Large intestine (tissue), 3 donors: Measurements from ENCODE around the gene GPR78. TPM values are rescaled to one million over a fixed set of nuclear protein-coding genes. Genes with fewer than 3 reads are reported as not detected.

Experiments
- DNase-seq, 2 donors: peaks; one replicate each; pipeline versions ENCODE4 v3.0.0 to v3.0.0-alpha.2; 2013
- H3K27ac ChIP-seq: one replicate; pipeline ENCODE4 v1.5.1; 2013; ENCODE audit warnings: low read length
- H3K27me3 ChIP-seq: 2 replicates; pipeline ENCODE4 v1.6.1; 2013; ENCODE audit warnings: low read length; ENCODE audit not compliant: control insufficient read depth, insufficient read depth
- H3K36me3 ChIP-seq: 2 replicates; pipeline ENCODE4 v1.6.1; 2013; ENCODE audit warnings: low read length; ENCODE audit not compliant: control insufficient read depth, insufficient read depth
- H3K4me1 ChIP-seq: one replicate; pipeline ENCODE4 v1.6.1; 2013; ENCODE audit warnings: low read length; ENCODE audit not compliant: control insufficient read depth, insufficient read depth
- H3K4me3 ChIP-seq: one replicate; pipeline ENCODE4 v1.5.1; 2013; ENCODE audit warnings: low read length
- H3K9me3 ChIP-seq: one replicate; pipeline ENCODE4 v1.6.1; 2013; ENCODE audit warnings: mild to moderate bottlenecking, low read depth, low read length, moderate library complexity; ENCODE audit not compliant: control insufficient read depth
- WGBS: methylation state at CpG from one replicate; pipeline ENCODE4 v1.1.5; 2013; ENCODE audit warnings: low lambda C conversion rate; ENCODE audit not compliant: insufficient coverage; 5-methylcytosine and 5-hydroxymethylcytosine counted together
- polyA plus RNA-seq: library from polyadenylated mRNA; unstranded; fragments of 120-200 nt; gene quantifications from one replicate; pipeline ENCODE4 v1.2.1, GENCODE V29; 2013

The GPR78 gene
- polyA plus RNA-seq, 1 donor = 0.09 TPM

DNA sequence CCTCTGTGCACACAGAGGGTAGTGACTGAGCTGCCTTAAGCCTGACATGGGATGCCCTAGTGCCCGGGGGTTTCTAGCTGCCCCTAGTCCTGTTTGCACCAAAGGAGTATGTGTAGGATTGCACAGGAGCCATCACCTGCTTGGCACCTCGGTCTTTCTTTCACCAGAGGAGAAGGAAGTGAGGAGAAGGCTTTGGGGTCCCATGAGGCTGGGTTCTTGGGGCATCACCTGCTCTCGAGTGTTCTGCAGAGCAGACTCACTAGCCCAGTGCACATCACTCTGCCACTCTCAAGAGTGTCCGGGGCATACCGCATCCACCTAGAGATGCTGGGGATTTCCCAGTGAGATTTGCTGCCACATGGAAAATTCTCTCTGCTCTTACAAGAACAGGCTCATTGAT is 40.5 kb upstream of the GPR78 start:
- WGBS = no CpG with 5 or more reads among the region's 5 CpGs
- DNase-seq = no peak
- H3K27me3 ChIP-seq = no peaks in the 10 kb centered on the region

DNA sequence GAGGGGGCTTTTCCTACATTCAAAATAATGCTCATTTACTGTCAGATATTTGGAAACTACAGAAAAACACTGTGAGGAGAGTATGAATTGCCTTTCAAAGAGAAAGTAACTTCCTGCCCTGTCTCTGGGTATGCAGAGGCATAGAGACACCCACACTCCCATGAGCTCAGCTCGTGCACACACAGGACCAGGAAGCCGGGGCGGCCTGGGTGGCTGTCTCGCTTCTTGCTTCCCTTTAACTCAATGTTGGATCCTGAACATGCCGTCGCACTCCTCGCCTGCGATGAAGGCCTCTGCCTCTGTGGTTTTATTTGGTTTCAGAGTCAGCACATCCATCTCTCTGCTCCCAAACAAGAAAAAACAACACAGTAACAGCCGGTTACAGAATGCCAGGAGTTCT is 40.1 kb upstream of the GPR78 start:
- Histone ChIP-seq H3K27me3 (peaks cover under 1% of the 10 kb centered on the region), H3K9me3 (no peaks in the 10 kb centered on the region), H3K4me3 (no peak overlapping the region), H3K36me3 (no peaks in the 10 kb centered on the region), H3K27ac (no peak overlapping the region), H3K4me1 (peaks cover 7% of the 10 kb centered on the region)
- 90% methylated on average over 2 of the region's 9 CpGs for WGBS
- no peak for DNase-seq

More for the DNA sequence above, 40.5 kb upstream of the GPR78 start:
- no peak overlapping the region for H3K4me3 ChIP-seq
- no peaks in the 10 kb centered on the region for H3K36me3 ChIP-seq
- peaks cover 7% of the 10 kb centered on the region for H3K4me1 ChIP-seq
- no peak overlapping the region for H3K27ac ChIP-seq
- no peaks in the 10 kb centered on the region for H3K9me3 ChIP-seq

DNA sequence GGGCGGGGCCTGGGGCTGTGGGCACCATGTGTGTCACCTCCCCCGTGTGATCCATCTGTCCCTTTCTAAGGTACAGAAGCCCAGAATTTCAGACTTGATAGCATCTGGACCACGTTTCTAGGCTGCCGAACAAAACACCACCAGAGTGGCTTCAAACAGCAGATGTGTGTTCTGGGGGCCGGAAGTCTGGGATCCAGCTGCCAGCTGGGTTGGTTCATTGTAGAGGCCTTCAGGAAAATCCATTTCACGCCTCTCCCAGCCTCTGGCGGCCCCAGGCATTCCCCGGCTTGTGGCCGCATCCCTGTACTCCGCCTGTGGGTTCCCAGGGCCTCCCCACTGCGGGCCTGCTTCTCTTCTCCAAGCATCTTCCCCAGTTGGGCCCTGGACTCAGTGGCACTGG is 39.6 kb upstream of the GPR78 start:
- Histone ChIP-seq H3K27ac (no peak overlapping the region), H3K4me3 (no peak overlapping the region), H3K36me3 (no peaks in the 10 kb centered on the region), H3K4me1 (peaks cover 7% of the 10 kb centered on the region), H3K9me3 (no peaks in the 10 kb centered on the region), H3K27me3 (peaks cover 3% of the 10 kb centered on the region)
- no peak for DNase-seq
- no CpG with 5 or more reads among the region's 11 CpGs for WGBS

DNA sequence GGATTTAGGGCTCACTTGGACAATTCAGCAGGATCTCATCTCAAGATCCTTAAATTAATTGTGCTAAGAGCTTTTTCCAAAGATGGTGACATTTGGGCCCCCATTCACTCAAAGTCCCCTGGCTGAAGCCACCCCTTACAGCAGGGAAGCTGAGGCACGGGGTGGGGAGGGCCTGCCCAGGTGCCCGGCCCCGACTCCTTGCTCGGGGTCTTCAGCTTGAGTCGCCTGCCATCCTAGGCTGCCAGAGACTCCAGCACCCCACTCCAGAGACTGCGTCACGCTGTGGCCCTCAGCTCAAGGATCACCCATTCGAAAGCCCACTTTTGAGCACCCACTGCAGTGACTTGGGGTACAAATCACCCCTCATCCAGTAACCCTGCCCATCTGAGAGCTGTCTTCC is 39.2 kb upstream of the GPR78 start:
- Histone ChIP-seq H3K4me3 (no peak overlapping the region), H3K4me1 (peaks cover 7% of the 10 kb centered on the region), H3K36me3 (no peaks in the 10 kb centered on the region), H3K27ac (no peak overlapping the region), H3K9me3 (no peaks in the 10 kb centered on the region), H3K27me3 (peaks cover 3% of the 10 kb centered on the region)
- DNase-seq = no peak
- no CpG with 5 or more reads among the region's 8 CpGs for WGBS

DNA sequence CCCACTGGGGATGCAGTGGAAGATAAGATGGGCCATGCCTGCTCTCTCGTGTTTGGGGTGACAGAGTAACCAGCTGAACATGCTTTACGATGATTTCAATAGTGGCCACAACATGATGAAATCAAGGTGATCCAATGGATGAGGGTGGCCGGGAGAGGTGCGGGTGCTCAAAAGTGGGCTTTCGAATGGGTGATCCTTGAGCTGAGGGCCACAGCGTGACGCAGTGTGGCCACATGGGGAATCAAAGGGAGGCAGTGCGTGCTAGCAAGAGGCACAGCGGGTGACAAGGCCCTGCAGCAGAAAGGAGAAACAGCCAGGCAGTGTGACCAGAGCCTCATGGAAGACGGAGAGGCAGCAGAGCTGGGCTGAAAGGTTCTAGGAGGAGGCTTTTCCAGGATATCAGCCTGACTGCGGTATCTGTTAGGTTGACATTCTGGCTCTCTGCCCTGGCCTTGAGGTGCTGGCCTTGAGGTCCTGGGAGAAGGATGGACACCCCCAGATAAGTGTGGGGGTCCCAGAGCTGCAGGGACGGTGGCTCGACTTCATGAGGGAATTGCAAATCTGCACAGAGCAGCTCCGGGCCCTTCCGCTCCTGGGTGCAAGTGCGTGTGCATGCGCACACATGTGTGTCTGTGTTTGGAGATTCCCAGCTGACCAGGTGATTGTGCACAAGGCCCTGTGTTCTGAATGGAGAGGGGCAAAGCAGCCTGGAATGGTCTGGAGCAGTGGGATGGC is 38.0 kb upstream of the GPR78 start:
- DNase-seq = no peak
- WGBS = 100% methylated on average over 2 of the region's 17 CpGs
- no peaks in the 10 kb centered on the region for H3K9me3 ChIP-seq
- no peak overlapping the region for H3K4me3 ChIP-seq
- H3K27me3 ChIP-seq = peaks cover 3% of the 10 kb centered on the region
- no peaks in the 10 kb centered on the region for H3K36me3 ChIP-seq
- no peak overlapping the region for H3K27ac ChIP-seq
- H3K4me1 ChIP-seq = peaks cover 2% of the 10 kb centered on the region

DNA sequence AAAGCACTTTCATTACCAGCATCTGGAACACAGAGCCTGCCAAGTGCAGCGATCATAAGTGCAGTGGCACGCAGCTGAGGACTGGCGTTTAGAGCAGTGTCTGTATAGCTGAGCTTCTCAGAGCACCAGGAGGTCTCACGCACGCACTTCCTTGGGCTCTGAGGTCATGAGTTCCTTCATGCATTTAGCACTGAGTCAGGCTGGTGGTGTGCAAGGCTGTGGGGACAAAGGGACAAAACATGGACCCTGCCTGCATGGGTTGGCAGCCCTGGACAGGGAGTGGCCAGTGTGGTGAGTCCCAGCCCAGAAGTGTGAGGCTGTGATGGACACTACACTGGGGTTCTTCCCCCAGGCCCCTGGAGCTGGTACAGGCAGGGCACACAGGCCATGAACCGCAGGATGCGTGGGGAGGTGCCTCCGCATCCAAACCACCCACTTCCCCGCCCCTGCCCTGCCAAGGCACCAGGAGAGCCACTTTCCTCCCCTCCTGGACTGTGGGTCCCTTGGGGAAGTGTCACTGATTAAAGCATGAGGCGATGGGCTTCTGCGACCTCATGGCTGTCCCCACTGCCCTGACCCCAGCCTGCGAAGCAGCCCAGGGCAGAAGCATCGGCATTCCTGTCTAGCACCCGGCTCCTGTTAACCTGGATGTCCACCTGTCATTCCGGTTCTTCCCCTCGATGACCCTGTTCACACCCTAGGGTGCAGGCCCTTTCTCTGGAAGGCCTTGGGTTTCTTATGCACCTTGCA is 37.2 kb upstream of the GPR78 start:
- no peaks in the 10 kb centered on the region for H3K36me3 ChIP-seq
- peaks cover 3% of the 10 kb centered on the region for H3K27me3 ChIP-seq
- no peaks in the 10 kb centered on the region for H3K4me1 ChIP-seq
- no peak overlapping the region for H3K27ac ChIP-seq
- H3K9me3 ChIP-seq = no peaks in the 10 kb centered on the region
- WGBS = no CpG with 5 or more reads among the region's 16 CpGs
- H3K4me3 ChIP-seq = no peak overlapping the region
- DNase-seq = no peak

DNA sequence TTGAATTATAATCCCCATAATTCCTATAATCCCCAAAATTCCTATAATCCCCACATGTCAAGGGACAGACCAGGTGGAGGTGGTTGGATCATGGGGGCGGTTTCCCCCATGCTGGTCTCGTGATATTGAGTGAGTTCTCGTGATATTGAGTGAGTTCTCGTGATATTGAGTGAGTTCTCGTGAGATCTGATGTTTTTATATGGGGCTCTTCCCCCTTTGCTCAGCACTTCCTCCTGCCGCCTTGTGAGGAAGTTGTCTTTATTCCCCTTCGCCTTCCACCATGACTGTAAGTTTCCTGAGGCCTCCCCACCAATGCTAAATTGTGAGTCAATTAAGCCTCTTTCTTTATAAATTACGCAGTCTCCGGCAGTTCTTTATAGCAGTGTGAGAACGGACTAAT is 36.6 kb upstream of the GPR78 start:
- Histone ChIP-seq H3K4me3 (no peak overlapping the region), H3K36me3 (no peaks in the 10 kb centered on the region), H3K27me3 (peaks cover 3% of the 10 kb centered on the region), H3K27ac (no peak overlapping the region), H3K4me1 (no peaks in the 10 kb centered on the region), H3K9me3 (peaks cover 2% of the 10 kb centered on the region)
- 80% methylated on average over 1 of the region's 10 CpGs for WGBS
- DNase-seq = no peak

DNA sequence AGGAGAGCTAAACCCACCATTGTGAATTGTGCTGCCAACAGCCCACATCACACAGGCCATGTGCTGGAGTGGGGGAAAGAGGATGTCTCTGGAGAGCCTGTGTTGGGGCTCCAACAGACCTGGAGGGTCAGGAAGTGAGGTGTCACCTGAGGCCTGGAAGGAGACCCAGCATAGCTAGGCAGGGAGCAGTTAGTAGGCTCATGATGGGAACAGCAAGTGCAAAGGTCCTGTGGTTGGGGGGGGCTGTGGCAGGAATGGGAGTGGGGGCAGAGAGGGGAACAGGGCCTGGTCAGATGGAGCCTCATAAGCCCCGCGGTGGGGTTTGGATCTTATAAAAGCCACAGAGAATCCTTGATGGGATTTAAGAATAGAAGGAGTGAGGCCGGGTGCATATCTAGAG is 35.9 kb upstream of the GPR78 start:
- H3K27ac ChIP-seq = no peak overlapping the region
- no CpG with 5 or more reads among the region's 3 CpGs for WGBS
- no peaks in the 10 kb centered on the region for H3K36me3 ChIP-seq
- peaks cover 3% of the 10 kb centered on the region for H3K9me3 ChIP-seq
- H3K4me1 ChIP-seq = no peaks in the 10 kb centered on the region
- peaks cover 3% of the 10 kb centered on the region for H3K27me3 ChIP-seq
- no peak for DNase-seq
- no peak overlapping the region for H3K4me3 ChIP-seq

DNA sequence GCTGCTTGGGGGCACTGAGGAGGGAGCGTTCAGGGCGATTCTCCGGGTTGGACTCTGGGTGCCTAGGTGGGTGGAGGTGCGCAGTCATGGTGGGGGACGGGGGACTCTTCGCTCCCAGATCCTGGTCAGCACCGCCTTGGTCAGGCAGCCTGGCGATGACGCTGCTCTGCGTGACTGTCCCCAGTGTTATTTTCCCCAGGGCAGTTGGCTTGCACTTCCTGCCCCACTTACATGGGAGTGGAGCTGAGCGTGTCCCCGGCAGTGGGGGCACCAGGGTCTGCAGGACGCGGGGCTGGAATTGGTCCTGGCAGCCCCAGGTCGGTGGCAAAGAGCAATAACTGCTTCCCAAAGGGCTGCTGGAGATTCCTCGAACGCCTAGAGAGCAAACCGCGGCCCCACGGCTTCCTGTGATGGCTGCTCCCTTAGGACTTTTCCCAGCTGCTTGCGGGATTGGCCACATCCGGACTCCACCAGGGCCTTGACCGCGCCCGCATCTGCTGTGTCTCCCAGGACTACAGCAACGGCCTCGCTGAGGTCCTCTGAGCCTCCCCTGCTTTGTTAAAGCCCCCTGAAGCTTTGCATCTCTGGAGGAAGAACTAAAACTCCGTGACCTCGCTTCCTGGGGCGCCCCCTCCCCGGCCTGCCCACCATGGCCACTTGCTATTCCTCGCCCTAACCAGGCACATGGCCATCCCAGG is 35.3 kb upstream of the GPR78 start:
- Histone ChIP-seq H3K4me1 (no peaks in the 10 kb centered on the region), H3K9me3 (peaks cover 3% of the 10 kb centered on the region), H3K4me3 (no peak overlapping the region), H3K36me3 (no peaks in the 10 kb centered on the region), H3K27ac (no peak overlapping the region), H3K27me3 (peaks cover 3% of the 10 kb centered on the region)
- no CpG with 5 or more reads among the region's 32 CpGs for WGBS
- no peak for DNase-seq

DNA sequence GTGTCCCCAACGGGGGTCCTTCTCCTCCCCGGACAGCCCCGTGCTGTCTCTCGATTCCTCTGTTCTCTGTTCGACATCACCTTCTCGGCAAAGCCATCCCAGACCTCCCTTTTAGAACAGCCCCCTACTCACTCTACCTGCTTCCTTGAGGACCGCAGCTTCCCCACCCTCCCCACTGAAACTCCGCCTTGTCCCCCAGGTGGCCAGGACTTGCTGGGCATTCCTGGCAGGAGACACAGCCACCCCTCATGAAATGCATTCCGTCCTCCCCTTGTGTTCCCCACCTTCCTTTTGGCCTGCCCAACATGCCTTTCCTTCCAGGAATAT is 34.8 kb upstream of the GPR78 start:
- Histone ChIP-seq H3K4me3 (no peak overlapping the region), H3K27ac (no peak overlapping the region), H3K4me1 (no peaks in the 10 kb centered on the region), H3K36me3 (no peaks in the 10 kb centered on the region), H3K27me3 (peaks cover 3% of the 10 kb centered on the region), H3K9me3 (peaks cover 3% of the 10 kb centered on the region)
- no peak for DNase-seq
- no CpG with 5 or more reads among the region's 9 CpGs for WGBS
